H1 (cell line): ENCODE data around the gene TASP1. TPM values are rescaled to one million over a fixed set of nuclear protein-coding genes. Genes with fewer than 3 reads are reported as not detected.

Source experiments
- CTCF ChIA-PET: fragments of 300-600 bp; sonication (Branson Sonifier 250); formaldehyde crosslinking; loops from one replicate; lab custom pipeline; 2021; ENCODE audit not compliant: partially characterized antibody; lab: Charles Lee
- POLR2A ChIA-PET: fragments of 300-600 bp; sonication (Branson Sonifier 250); formaldehyde crosslinking; loops from one replicate; lab custom pipeline; 2021; ENCODE audit warnings: inconsistent platforms; ENCODE audit not compliant: partially characterized antibody; lab: Charles Lee
- DNase-seq, 2 experiments: peaks; one replicate each; pipeline versions ENCODE4 v3.0.0 to v3.0.0-alpha.2; 2010 to 2022; ENCODE audit warnings: low spot score in 2 of 2, low read depth in 1 of 2, mixed read lengths in 1 of 2
- FAIRE-seq: peaks from 2 replicates; lab custom pipeline; 2011; peaks lifted over from hg19 to GRCh38; lab: Jason Lieb, UNC
- H2AFZ ChIP-seq: 2 replicates; pipeline ENCODE4 v1.8.1; 2012; ENCODE audit warnings: low read length, inconsistent platforms
- H2AK5ac ChIP-seq: 2 replicates; pipeline ENCODE4 v1.6.1; 2013; ENCODE audit warnings: low read depth, low read length
- H2BK120ac ChIP-seq: replicated peaks from 2 replicates; pipeline ENCODE3; 2013; ENCODE audit warnings: low read depth, low read length, inconsistent platforms
- H2BK12ac ChIP-seq: 2 replicates; pipeline ENCODE4 v1.6.1; 2013; ENCODE audit warnings: low read depth, low read length
- H2BK15ac ChIP-seq: 2 replicates; pipeline ENCODE4 v1.6.1; 2013; ENCODE audit warnings: low read length
- H2BK20ac ChIP-seq: 2 replicates; pipeline ENCODE4 v1.6.1; 2013; ENCODE audit warnings: low read length
- H2BK5ac ChIP-seq: 2 replicates; pipeline ENCODE4 v1.6.1; 2013; ENCODE audit warnings: low read depth, low read length
- H3K14ac ChIP-seq: 2 replicates; pipeline ENCODE4 v1.6.1; 2013; ENCODE audit warnings: inconsistent platforms; ENCODE audit not compliant: insufficient read length
- H3K18ac ChIP-seq: 2 replicates; pipeline ENCODE4 v1.6.1; 2013; ENCODE audit warnings: low read length; ENCODE audit errors: extremely low read depth
- H3K23ac ChIP-seq: 2 replicates; pipeline ENCODE4 v1.6.1; 2013; ENCODE audit warnings: inconsistent platforms; ENCODE audit not compliant: insufficient read length
- H3K23me2 ChIP-seq: 2 replicates; pipeline ENCODE4 v1.6.1; 2013; ENCODE audit warnings: low read depth, low read length
- H3K27ac ChIP-seq: 2 replicates; pipeline ENCODE4 v1.6.1; 2011; ENCODE audit warnings: low read depth, low read length, inconsistent platforms
- H3K27me3 ChIP-seq, 4 experiments: replicated peaks in 1 of 4; 1 replicate in 1 of 4; 2 replicates in 3 of 4; pipeline versions ENCODE4 v1.6.1 to v1.8.1; 2011 to 2013; ENCODE audit warnings: low read length in 3 of 4, mild to moderate bottlenecking in 3 of 4, inconsistent platforms in 2 of 4, mixed read lengths in 2 of 4, moderate library complexity in 1 of 4; ENCODE audit not compliant: control insufficient read depth in 3 of 4, insufficient read depth in 3 of 4; ENCODE audit errors: extremely low read depth in 1 of 4
- H3K36me3 ChIP-seq, 4 experiments: 2 replicates each; pipeline versions ENCODE4 v1.6.1 to v1.8.1; 2011 to 2013; ENCODE audit warnings: mild to moderate bottlenecking in 4 of 4, low read length in 3 of 4, moderate library complexity in 2 of 4, control low read depth in 1 of 4, inconsistent platforms in 1 of 4; ENCODE audit not compliant: insufficient read depth in 4 of 4, control insufficient read depth in 2 of 4
- H3K4ac ChIP-seq: replicated peaks from 2 replicates; pipeline ENCODE3; 2013; ENCODE audit warnings: low read length, low read depth, mixed read lengths, inconsistent platforms; ENCODE audit not compliant: insufficient read length
- H3K4me1 ChIP-seq, 4 experiments: replicated peaks in 1 of 4; 1 replicate in 1 of 4; 2 replicates in 3 of 4; pipeline versions ENCODE4 v1.6.1 to v1.8.1; 2011 to 2013; ENCODE audit warnings: low read length in 3 of 4, inconsistent platforms in 2 of 4, mixed read lengths in 1 of 4; ENCODE audit not compliant: insufficient read depth in 4 of 4, control insufficient read depth in 3 of 4
- H3K4me2 ChIP-seq, 2 experiments: 2 replicates each; pipeline versions ENCODE4 v1.6.1 to v1.8.1; 2011 to 2013; ENCODE audit warnings: low read depth in 2 of 2, low read length in 2 of 2, control low read depth in 1 of 2, inconsistent platforms in 1 of 2, mild to moderate bottlenecking in 1 of 2; ENCODE audit not compliant: insufficient read depth in 1 of 2
- H3K4me3 ChIP-seq, 4 experiments: fragments of 200-600, 300-600 bp in 1 of 4; sonication (generic), shearing (Covaris generic), sonication (Bioruptor Twin) in 1 of 4; 2 replicates each; pipeline versions ENCODE4 v1.5.1 to v1.8.1; 2011 to 2016; ENCODE audit warnings: low read length in 4 of 4, low read depth in 3 of 4, control low read depth in 2 of 4, inconsistent platforms in 2 of 4, mild to moderate bottlenecking in 2 of 4, mixed read lengths in 1 of 4, moderate library complexity in 1 of 4; ENCODE audit not compliant: insufficient read depth in 2 of 4; ENCODE audit errors: extremely low read depth in 1 of 4
- H3K56ac ChIP-seq: replicated peaks from 2 replicates; pipeline ENCODE3; 2013; ENCODE audit warnings: low read depth, mild to moderate bottlenecking, mixed read lengths, low read length, inconsistent platforms; ENCODE audit not compliant: insufficient read length
- H3K79me1 ChIP-seq: 2 replicates; pipeline ENCODE4 v1.6.1; 2013; ENCODE audit warnings: low read depth, low read length, control low read depth
- H3K79me2 ChIP-seq, 2 experiments: 2 replicates each; pipeline versions ENCODE4 v1.6.1 to v1.8.1; 2012 to 2013; ENCODE audit warnings: low read length in 2 of 2, mild to moderate bottlenecking in 2 of 2, inconsistent platforms in 1 of 2; ENCODE audit not compliant: insufficient read depth in 2 of 2, control insufficient read depth in 1 of 2
- H3K9ac ChIP-seq, 4 experiments: replicated peaks in 1 of 4; 1 replicate in 1 of 4; 2 replicates in 3 of 4; pipeline versions ENCODE4 v1.6.1 to v1.8.1; 2011 to 2013; ENCODE audit warnings: low read depth in 3 of 4, low read length in 3 of 4, control low read depth in 2 of 4, mild to moderate bottlenecking in 2 of 4, moderate library complexity in 2 of 4, inconsistent platforms in 1 of 4; ENCODE audit errors: extremely low read depth in 1 of 4
- H3K9me3 ChIP-seq, 2 experiments: 2 replicates each; pipeline versions ENCODE4 v1.6.1 to v1.8.1; 2012 to 2013; ENCODE audit warnings: mild to moderate bottlenecking in 2 of 2, moderate library complexity in 2 of 2, control low read depth in 1 of 2, inconsistent platforms in 1 of 2, low read depth in 1 of 2, low read length in 1 of 2, mixed read lengths in 1 of 2; ENCODE audit not compliant: insufficient read depth in 2 of 2
- H4K20me1 ChIP-seq, 2 experiments: replicated peaks in 1 of 2; 2 replicates each; pipeline versions ENCODE3 to v1.8.1; 2011 to 2013; ENCODE audit warnings: inconsistent platforms in 2 of 2, low read length in 2 of 2, mild to moderate bottlenecking in 1 of 2; ENCODE audit not compliant: insufficient read depth in 2 of 2, control insufficient read depth in 1 of 2
- H4K5ac ChIP-seq: 2 replicates; pipeline ENCODE4 v1.6.1; 2013; ENCODE audit warnings: low read length, low read depth, mixed read lengths, inconsistent platforms; ENCODE audit not compliant: insufficient read length
- H4K8ac ChIP-seq: 2 replicates; pipeline ENCODE4 v1.8.0; 2013; ENCODE audit warnings: mild to moderate bottlenecking, moderate library complexity, low read length, inconsistent platforms; ENCODE audit not compliant: insufficient read depth; ENCODE audit errors: extremely low read depth
- H4K91ac ChIP-seq: replicated peaks from 2 replicates; pipeline ENCODE3; 2013; ENCODE audit warnings: low read length, mixed read lengths, inconsistent platforms; ENCODE audit not compliant: insufficient read length
- ASH2L ChIP-seq: fragments of 200-600, 300-600 bp; sonication (generic); IDR thresholded peaks from one replicate; pipeline ENCODE4 v1.7.1; 2017; ENCODE audit warnings: low read length
- BCL11A ChIP-seq, 2 experiments: IDR thresholded peaks; one replicate each; pipeline ENCODE4 v1.6.1; 2011; ENCODE audit warnings: low read depth in 2 of 2, low read length in 2 of 2, mild to moderate bottlenecking in 2 of 2
- CTBP2 ChIP-seq: IDR thresholded peaks from 2 replicates; pipeline ENCODE4 v1.7.0; 2011; ENCODE audit warnings: borderline replicate concordance, mild to moderate bottlenecking, moderate library complexity, mixed read lengths, low read length; ENCODE audit not compliant: insufficient read depth, insufficient read length
- GTF2F1 ChIP-seq: IDR thresholded peaks from 2 replicates; pipeline ENCODE4 v1.6.1; 2012; ENCODE audit warnings: low read depth, low read length, improper control_type of control experiment, borderline replicate concordance
- JUN ChIP-seq: IDR thresholded peaks from 2 replicates; pipeline ENCODE4 v1.6.1; 2011; ENCODE audit warnings: low read depth, mild to moderate bottlenecking, improper control_type of control experiment, low read length
- JUND ChIP-seq: IDR thresholded peaks from 2 replicates; pipeline ENCODE4 v1.6.1; 2011; ENCODE audit warnings: mild to moderate bottlenecking, improper control_type of control experiment, low read length
- PHF8 ChIP-seq: fragments of 200-600 bp; sonication (generic); conservative IDR thresholded peaks from 2 replicates; pipeline ENCODE4 v1.7.1; 2012; ENCODE audit warnings: low read depth, mild to moderate bottlenecking, inconsistent platforms, low read length, moderate library complexity
- POLR2AphosphoS5 ChIP-seq: IDR thresholded peaks from 2 replicates; pipeline ENCODE4 v1.6.1; 2011; ENCODE audit warnings: low read depth, low read length
- RFX5 ChIP-seq: IDR thresholded peaks from 2 replicates; pipeline ENCODE4 v1.6.1; 2011; ENCODE audit warnings: low read depth, low read length, improper control_type of control experiment, borderline replicate concordance
- RNF2 ChIP-seq: fragments of 200-900, 300-1000 bp; sonication (generic); IDR thresholded peaks from 2 replicates; pipeline ENCODE4 v1.7.1; 2016; ENCODE audit warnings: borderline replicate concordance, low read depth, mild to moderate bottlenecking, antibody characterized with exemption, low read length; ENCODE audit not compliant: poor library complexity, severe bottlenecking; ENCODE audit errors: missing control alignments
- USF2 ChIP-seq: IDR thresholded peaks from 2 replicates; pipeline ENCODE4 v1.6.1; 2011; ENCODE audit warnings: low read length, improper control_type of control experiment
- polyA plus RNA-seq, 7 experiments: library from polyadenylated mRNA; depleted of rRNA in 3 of 7; stranded (reverse) in 5 of 7; unstranded in 2 of 7; fragments of >200 nt in 5 of 7; fragments of 200-250 nt in 2 of 7; gene quantifications; 1 replicate in 5 of 7; 2 replicates in 1 of 7; 4 replicates in 1 of 7; pipeline versions ENCODE4 v1.2.1 to v1.2.3, GENCODE V29; 2011 to 2013; ENCODE audit warnings: missing spikeins in 2 of 7, mixed read lengths in 2 of 7
- total RNA-seq: library from RNA; stranded (reverse); fragmentation: NEBNext Ultra II Directional; extraction: Animal tissue kit (Norgen Biotek cat#: 25700); gene quantifications from 2 replicates; pipeline ENCODE4 v1.2.1, GENCODE V29; 2021

The TASP1 gene
- total and polyA plus RNA-seq, 2 of the 8 experiments (the other 6 are each of a cell fraction or from before 2014, with no cell fraction given), result 4.5 to 10.9 TPM

GRCh38 chr20:13586133-13586532 lies 52.6 kb downstream of the TASP1 start:
- no peak overlapping the region for H3K27ac ChIP-seq
- FAIRE-seq (no peak), DNase-seq (no peak)

More at GRCh38 chr20:13586133-13586532, 52.6 kb downstream of the TASP1 start:
- Histone ChIP-seq H2BK12ac (no peak overlapping the region), H3K4ac (no peak overlapping the region), H3K4me3 (no peak overlapping the region), H2BK120ac (no peak overlapping the region), H3K56ac (no peak overlapping the region), H3K18ac (no peak overlapping the region), H3K36me3 (peaks cover 0 to 3% (median 1%) of the 10 kb centered on the region in 4 experiments; a peak in 2 of 8 replicates), H4K20me1 (no peaks in the 10 kb centered on the region), H3K23ac (no peak overlapping the region), H3K4me1 (no peaks in the 10 kb centered on the region), H4K5ac (no peak overlapping the region), H3K4me2 (no peak overlapping the region), H2AK5ac (no peak overlapping the region), H2BK20ac (no peak overlapping the region), H4K91ac (no peak overlapping the region), H3K79me2 (no peaks in the 10 kb centered on the region), H3K79me1 (no peaks in the 10 kb centered on the region; the same call in 1 of the 2 replicates), H4K8ac (no peak overlapping the region), H2BK5ac (no peak overlapping the region), H3K14ac (no peak overlapping the region), H3K9me3 (peaks cover 3 to 4% of the 10 kb centered on the region in 2 experiments; a peak in 2 of 4 replicates), H2AFZ (no peak overlapping the region), H2BK15ac (no peak overlapping the region), H3K23me2 (no peaks in the 10 kb centered on the region), H3K27me3 (no peaks in the 10 kb centered on the region), H3K9ac (no peak overlapping the region)
- ChIA-PET CTCF (interaction anchor here (0.6 kb wide), 1 partner anchor 11 kb away, joined by 3 read pairs; no protein-coding TSS in a partner anchor), POLR2A (no interaction called here)
- no peak for TF ChIP-seq GTF2F1
- no peak for TF ChIP-seq POLR2AphosphoS5
- TF ChIP-seq BCL11A (IDR thresholded peaks at IDR 0.05; ENCODE audit: low read depth in 2 of 2, low read length in 2 of 2), result no peak
- no peak for TF ChIP-seq PHF8
- no peak for TF ChIP-seq ASH2L
- TF ChIP-seq RFX5, result no peak
- TF ChIP-seq CTBP2, result no peak
- no peak for TF ChIP-seq JUN
- no peak for TF ChIP-seq USF2
- TF ChIP-seq JUND, result no peak
- TF ChIP-seq RNF2, result no peak
